Raji (cell line): ENCODE results near the gene CRTC1.

Source experiments
- POLR2A ChIP-seq: IDR thresholded peaks from 2 replicates; pipeline ENCODE4 v1.6.1; 2011; ENCODE audit warnings: low read depth, low read length, control low read depth; ENCODE audit not compliant: insufficient read depth

Gene CRTC1

DNA sequence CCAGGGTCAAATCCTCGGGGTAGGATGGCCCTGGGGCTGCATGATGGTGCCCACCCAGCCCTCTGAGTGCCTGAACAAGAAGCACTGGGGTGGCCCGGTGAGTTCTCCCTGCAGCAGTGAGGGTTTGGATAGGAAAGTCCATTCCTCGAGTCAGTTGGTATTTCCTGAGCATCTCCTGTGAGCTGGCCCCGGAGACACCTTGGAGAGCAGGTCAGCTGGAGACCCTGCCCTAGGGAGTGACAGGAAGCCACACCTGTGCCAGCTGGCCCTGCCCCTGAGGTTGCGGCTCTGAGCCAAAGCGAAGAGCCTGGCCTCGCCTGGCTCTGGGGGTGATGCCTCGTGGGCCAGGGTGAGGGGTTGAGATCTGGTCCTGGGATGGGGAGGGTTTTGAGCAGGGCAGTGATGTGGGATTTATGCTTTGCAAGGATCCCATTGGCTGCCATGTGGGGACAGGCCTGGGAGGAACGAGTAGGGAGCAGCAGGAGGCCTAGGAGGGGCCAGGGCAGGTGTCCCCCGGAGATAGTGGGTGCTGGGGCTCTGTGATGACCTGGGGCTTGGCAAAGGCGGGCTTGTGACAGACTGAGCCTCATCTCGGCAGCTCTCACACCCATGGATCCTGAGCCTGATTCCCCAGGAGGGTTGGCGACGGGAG, 16.0 kb downstream of the CRTC1 start:
- no peak for TF ChIP-seq POLR2A

DNA sequence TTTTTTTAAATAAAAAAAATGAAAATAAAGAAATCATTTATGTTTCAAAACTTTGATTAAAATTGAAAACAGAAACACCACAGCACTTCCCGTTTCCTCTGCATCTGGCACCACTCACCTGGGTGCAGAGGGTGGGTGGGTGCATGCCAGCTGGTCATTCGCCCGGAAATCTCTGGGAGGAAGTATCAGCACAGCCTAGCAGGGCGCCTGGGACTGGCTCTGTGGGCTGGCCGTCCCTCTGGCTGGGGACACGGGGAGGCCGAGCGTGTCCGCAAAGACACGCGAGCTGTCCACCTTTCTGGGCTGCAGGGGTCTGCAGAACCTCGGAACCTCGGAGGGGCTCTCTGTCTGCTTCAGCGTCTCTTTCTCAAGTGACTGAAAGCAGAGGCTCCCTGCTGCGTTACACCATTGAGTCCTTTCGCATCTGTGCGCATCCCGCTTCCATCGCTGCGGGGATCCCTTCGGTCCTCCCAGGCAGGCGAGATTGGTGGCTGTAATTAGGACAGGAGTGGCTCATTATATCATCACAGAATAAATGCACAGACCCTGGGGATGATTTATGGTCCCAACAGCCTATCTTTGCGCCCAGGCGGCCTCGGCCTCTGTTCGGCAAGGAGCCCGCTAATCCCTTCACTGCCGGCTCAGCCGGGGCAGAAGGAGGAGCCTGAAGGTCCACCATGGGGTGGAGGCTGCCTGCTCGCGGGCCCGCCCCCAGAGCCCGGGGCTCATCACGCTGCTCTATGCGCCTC, 17.2 kb downstream of the CRTC1 start:
- no peak for TF ChIP-seq POLR2A

DNA sequence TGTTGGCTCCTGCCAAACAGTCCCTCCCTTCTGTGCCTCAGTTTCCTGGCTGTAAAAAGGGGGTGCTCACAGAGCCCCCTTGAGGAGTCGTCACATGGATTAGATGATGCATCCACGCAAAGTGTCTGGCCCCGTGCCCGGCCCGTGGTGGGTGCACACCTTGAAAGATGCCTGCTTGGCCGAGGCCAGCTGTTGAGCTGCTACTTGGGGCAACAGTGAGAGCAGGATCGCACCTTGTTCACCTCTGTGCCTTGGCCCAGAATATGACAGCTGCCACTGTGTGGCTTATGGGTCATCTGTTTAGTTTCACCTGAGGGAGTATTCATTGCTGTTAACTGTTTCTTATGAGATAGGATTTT, 17.7 kb downstream of the CRTC1 start:
- TF ChIP-seq POLR2A, result no peak

DNA sequence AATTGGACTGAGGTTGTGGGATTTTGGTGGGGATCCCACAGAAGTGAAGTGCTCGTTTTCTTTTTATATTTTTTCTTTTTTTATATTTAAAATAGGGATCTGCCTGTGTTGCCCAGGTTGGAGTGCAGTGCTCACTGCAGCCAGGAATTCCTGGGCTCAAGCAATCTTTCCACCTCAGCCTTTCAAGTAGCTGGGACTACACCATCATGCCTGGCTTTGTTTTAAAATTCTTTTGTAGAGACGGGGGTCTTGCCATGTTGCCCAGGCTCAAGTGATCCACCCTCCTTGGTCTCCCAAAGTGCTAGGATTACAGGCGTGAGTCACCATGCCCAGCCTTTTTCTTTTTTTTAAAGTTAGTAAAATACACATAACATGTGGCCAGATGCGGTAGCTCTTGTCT, 20.6 kb downstream of the CRTC1 start:
- TF ChIP-seq POLR2A, result no peak

DNA sequence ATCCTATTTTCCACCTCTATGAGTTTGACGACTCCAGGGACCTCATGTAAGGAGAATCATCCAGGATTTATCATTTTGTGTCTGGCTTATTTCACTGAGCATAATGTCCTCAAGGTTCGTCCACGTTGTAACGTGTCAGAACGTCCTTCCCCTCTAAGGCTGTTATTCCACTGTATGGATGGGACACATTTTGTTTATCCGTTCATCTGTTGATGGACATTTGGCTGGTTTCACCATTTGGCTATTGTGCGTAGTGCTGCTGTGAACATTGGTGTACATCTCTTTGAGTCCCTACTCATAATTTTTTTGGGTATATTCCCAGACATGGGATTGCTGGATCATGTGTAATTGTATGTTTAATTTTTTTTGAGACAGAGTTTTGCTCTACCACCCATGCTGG, 21.5 kb downstream of the CRTC1 start:
- TF ChIP-seq POLR2A, result no peak

DNA sequence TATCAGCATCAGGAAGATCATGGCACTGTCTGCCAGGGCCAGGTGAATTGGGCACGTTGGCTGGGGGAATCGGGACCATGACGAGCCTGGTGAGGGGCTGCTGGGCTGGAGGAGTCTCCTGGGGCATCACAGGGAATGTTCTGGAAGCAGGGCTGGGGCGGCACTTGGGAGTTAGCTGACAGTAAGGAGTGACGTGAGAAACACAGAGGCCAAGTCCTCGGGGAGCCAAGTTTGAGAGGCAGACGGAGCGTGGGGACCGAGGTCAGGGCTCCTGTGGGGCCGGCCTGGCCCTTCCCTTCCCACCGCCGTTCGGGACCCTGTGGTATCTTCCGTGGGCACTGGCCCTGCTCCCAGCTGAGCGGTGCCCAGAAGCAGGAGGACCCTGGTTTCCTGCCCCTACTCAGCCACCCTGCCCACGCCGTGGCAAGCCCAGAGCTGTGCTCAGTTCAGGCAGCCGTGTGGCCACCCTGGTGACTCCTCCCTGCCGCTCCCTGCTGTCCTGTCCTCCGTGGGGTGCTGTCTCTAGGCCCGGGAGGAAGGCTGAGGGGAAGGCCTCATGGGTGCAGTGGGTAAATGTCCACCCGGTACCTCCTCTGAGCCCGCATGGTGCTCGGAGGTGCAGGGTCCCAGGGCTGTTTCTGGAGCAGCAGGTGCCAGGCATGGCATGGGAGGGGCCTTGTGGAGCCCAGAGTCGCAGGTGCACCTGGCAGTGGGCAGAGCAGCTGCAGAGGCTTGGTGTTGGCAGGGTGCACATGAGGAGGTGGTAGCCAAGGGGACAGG, 25.2 kb downstream of the CRTC1 start:
- TF ChIP-seq POLR2A, result no peak

DNA sequence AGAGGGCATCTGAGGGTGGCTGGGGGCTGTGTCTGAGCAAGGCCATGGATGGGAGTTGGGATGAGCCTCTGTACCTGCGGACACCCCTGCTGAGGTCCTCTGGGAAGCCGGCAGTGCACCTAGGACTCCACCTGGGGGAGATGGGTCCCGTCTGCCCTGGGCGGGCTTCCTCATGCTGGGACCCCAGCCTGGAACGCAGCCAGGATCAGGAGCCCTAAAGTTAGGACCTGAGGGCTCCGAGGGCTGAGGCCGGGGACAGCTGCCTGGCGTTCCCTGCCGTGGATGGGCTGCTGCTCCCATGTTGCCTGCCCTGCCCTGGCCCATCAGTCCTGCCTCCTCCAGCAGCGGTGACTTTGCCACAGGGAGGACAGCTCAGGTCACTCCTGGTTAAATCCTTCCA, 26.1 kb downstream of the CRTC1 start:
- no peak for TF ChIP-seq POLR2A

DNA sequence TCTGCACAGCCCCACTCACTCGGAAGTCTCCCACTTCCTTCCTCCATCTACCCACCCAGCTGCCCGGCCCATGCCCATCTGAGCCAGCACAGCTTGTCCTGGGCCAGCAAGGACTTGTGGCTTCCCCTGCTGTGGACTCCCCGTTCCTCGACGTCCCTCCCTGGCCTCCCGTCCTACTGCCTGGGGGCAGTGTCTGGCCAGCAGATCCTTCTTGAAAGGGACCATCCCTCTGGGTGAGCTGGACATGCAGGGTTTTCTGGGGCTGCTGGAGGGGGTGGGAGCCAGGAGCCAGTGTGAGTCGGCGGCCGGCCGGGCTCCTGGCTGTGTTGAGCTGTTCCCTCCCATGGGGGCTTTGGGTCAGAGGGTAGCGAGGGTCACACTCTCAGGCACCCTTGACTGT, 26.7 kb downstream of the CRTC1 start:
- TF ChIP-seq POLR2A, result no peak

DNA sequence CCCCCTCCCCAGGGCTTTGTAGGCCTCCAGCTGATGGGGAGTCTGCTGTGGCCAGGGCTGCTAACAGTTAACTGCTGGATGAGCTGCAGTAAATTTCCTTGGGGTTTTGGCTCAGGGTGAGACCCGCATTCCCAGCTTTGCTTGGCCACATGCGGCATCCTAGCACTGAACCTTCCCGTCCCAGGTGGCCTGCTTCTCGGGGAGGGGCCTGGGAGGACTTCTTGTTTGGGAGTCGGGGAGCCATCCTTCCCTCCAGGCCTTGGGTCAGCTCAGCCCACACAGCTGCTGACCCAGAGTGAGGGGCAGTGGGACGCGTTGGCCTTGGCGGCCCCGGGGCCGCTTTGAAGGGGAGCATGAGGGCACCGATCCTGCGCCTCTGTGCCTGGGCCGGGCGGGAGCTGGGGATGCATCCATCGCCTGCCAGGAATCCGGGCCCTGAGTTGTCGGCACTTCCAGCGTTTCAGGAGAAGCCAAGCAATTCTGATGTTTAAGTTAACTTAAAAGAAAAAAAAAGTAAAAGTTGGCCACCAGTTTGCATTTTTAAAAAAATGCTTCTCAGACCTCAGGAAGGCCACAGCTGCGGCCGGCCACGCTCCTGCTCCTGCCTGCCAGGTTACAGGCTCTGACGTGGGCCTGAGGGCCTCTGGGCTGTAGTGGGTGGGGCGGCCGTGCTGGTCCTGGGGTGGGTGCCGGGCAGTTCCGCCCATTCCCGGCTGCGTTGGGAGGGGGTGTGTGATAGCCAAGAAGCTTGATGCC, 27.7 kb downstream of the CRTC1 start:
- no peak for TF ChIP-seq POLR2A

DNA sequence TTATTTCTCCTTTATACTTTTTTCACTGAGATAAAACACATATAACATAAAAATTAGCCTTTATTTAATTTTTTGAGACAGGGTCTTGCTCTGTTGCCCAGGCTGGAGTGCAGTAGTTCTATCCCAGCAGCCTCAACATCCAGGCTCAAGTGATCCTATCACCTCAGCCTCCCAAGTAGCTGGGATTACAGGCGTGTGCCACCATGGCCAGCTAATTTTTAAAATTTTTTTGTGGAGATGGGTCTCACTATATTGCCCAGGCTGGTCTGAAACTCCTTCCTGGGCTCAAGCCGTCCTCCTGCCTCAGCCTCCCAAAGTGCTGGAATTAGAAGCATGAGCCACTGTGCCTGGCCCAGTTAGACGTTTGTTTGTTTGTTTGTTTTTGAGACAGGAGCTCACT, 28.4 kb downstream of the CRTC1 start:
- no peak for TF ChIP-seq POLR2A

DNA sequence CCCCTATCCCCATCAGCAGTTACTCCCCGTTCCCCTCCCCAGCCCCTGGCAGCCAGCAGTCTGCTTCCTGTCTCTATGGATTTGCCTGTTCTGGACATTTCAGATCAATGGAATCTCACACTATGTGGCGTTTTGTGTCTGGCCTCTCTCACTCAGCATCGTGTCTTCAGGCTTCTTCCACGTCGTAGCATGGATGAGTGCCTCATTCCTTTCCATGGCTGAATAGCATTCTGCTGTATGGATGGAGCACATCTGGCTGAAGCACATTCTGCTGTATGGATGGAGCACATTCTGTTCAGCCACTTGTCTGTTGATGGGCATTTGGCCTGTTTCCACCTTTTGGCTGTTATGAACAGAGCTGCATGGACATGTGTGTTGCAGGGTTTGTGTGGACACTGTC, 29.5 kb downstream of the CRTC1 start:
- TF ChIP-seq POLR2A, result no peak

DNA sequence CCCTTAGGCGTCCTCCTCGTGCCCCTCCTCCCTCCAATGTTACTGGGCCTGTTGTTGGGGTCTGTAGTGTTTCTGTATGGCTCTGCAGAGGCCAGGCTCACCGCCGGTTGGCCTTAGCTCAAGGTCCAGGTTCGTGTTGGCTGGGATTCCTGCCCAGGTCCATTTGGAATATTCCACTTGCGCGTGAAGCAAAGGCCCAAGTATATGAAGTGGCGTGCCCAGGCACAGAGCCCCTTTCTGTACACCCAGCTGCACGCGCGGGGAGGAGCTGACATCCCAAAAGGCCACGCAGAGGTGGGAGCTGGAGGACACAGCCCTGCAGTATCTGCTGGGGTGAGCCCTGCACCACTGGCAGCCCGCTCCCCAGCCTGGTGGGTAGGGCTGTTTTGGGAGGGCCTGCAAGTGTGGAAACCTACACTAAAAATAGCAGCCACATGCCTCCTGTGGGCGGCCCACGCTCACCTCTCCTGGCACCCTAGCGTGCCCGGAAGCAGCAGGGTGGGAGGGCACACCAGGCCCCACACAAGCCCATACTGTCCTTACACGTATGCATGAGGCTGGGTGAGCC, 30.2 kb downstream of the CRTC1 start:
- TF ChIP-seq POLR2A, result no peak

DNA sequence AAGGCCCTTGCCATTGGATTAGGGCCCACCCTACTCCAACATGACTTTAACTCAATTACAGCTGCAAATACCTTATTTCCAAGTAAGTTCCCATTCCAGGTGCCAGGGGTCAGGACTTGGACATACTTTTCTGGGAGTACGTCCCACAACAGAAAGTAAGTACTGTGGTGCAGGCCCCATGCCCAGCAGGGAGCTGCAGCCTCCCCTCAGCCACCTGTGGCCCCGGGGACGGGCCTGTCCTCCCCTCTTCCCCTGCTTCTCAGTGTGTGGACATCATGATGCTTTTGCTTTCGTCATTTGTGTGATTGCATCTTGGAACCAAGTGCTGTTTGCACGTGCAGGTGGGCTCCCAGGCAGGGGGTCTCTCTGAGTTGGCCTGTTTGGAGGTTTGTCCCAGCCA, 31.9 kb downstream of the CRTC1 start:
- TF ChIP-seq POLR2A, result no peak

DNA sequence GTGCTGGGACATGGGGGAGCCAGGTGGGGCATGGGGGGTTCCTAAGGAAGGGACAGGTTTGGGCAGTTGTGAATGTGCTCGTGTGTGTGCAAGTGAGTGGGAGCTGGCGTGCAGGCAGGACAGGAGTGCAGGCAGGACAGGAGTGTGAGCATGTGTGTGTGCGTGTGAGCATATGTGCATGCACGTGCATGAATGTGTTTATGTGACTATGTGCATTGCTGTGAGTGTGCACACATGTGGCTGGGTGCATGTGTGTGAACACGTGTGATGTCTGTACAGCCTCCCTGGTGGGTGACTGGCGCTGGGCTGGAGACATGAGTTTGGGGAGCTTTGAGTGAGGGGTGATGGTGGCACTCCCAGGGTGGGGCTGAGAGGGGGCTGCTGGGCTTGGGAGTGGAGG, 33.4 kb downstream of the CRTC1 start:
- TF ChIP-seq POLR2A, result no peak

DNA sequence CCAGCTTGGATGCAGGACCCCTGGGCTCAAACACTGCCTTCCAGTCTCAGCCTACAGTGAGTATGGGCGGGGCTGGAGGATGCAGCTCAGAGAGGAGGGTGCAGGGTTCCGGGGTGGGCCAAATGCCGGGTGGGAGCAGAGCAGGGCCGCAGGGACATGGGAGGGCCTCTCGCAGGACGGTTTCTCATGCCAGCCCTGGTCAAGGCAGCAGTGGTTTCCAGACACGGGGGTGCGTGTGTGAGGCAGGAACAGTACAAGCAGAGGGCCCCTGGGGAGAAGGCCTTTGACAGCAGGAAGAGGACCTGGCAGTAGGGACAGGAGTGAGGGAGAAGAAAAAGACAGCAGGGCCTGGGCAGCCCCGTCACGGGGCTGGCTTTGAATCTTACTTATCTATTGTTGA, 34.1 kb downstream of the CRTC1 start:
- no peak for TF ChIP-seq POLR2A

DNA sequence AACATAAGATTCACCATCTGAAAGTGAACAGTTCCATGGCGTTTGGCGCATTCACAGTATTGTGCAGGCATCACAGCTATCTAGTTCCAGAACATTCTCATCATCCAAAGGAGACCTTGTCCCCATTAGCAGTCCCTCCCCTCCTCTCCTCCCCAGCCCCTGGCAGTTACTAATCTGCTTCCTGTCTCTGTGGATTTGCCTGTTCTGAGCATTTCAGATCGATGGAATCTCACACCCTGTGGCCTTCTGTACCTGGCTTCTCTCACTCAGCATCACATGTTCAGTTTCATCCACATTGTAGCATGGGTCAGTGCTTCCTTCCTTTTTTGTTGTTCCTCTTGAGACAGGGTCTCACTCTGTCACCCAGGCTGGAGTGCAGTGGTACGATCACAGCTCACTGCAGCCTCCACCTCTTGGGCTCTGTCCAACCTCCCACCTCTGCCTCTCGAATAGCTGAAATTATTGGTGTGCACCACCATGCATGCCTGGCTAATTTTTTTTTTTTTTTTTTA, 34.6 kb downstream of the CRTC1 start:
- TF ChIP-seq POLR2A, result no peak
